RWPE2 (cell line): ENCODE data around the gene FMNL2.

ENCODE experiments used
- ATAC-seq: fragments of 200-7000 bp; cut with Tn5 transposase; 3 replicates; pipeline ENCODE4 v1.9.1; 2021; ENCODE audit warnings: low read depth
- DNase-seq: peaks from one replicate; pipeline ENCODE4 v3.0.0-alpha.2; 2020; ENCODE audit warnings: low spot score
- H3K27ac ChIP-seq: fragments of 450-650 bp; 2 replicates; pipeline ENCODE4 v1.5.1; 2017; ENCODE audit warnings: mild to moderate bottlenecking; ENCODE audit not compliant: poor library complexity, severe bottlenecking
- H3K27me3 ChIP-seq: fragments of 250-450 bp; sonication (Bioruptor Pico); 2 replicates; pipeline ENCODE4 v1.5.1; 2021; ENCODE audit warnings: mild to moderate bottlenecking, moderate library complexity; ENCODE audit not compliant: insufficient read depth, poor library complexity, severe bottlenecking
- H3K36me3 ChIP-seq: fragments of 250-450 bp; sonication (Bioruptor Pico); 2 replicates; pipeline ENCODE4 v1.5.1; 2020; ENCODE audit warnings: low read depth, mild to moderate bottlenecking, moderate library complexity
- H3K4me1 ChIP-seq: fragments of 250-450 bp; sonication (Bioruptor Pico); 2 replicates; pipeline ENCODE4 v1.5.1; 2021; ENCODE audit warnings: mild to moderate bottlenecking, moderate library complexity; ENCODE audit not compliant: insufficient read depth, poor library complexity, severe bottlenecking
- H3K4me3 ChIP-seq: fragments of 250-450 bp; sonication (Bioruptor Pico); 2 replicates; pipeline ENCODE4 v1.5.1; 2021; ENCODE audit warnings: mild to moderate bottlenecking, moderate library complexity; ENCODE audit not compliant: severe bottlenecking
- H3K9me3 ChIP-seq: fragments of 250-450 bp; sonication (Bioruptor Pico); 2 replicates; pipeline ENCODE4 v1.5.1; 2021; ENCODE audit warnings: mild to moderate bottlenecking, moderate library complexity; ENCODE audit not compliant: severe bottlenecking
- TF ChIP-seq, protein P1 (sequence below): fragments of 450-650 bp; IDR thresholded peaks from one replicate; pipeline ENCODE4 v1.5.1; 2017; ENCODE audit warnings: mild to moderate bottlenecking, moderate library complexity; ENCODE audit not compliant: poor library complexity, severe bottlenecking

Gene FMNL2

DNA sequence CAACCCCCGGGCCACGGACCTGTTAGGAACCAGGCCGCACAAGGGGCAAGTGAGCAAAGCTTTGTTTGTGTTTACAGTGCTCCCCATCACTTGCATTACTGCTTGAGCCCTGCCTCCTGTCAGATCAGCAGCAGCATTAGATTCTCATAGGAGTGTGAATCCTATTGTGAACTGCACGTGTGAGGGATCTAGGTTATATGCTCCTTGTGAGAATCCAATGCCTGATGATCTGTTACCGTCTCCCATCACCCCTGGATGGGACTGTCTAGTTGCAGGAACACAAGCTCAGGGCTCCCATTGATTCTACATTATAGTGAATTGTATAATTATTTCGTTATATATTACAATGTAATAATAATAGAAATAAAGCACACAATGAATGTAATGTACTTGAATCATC lies 125.6 kb downstream of the FMNL2 start:
- Histone ChIP-seq H3K27me3 (no peaks in the 10 kb centered on the region), H3K4me3 (no peak overlapping the region), H3K36me3 (no peaks in the 10 kb centered on the region), H3K27ac (no peak overlapping the region), H3K4me1 (peaks cover 19% of the 10 kb centered on the region), H3K9me3 (no peaks in the 10 kb centered on the region)
- no peak for ATAC-seq
- no peak for DNase-seq
- TF ChIP-seq, protein P1, sequence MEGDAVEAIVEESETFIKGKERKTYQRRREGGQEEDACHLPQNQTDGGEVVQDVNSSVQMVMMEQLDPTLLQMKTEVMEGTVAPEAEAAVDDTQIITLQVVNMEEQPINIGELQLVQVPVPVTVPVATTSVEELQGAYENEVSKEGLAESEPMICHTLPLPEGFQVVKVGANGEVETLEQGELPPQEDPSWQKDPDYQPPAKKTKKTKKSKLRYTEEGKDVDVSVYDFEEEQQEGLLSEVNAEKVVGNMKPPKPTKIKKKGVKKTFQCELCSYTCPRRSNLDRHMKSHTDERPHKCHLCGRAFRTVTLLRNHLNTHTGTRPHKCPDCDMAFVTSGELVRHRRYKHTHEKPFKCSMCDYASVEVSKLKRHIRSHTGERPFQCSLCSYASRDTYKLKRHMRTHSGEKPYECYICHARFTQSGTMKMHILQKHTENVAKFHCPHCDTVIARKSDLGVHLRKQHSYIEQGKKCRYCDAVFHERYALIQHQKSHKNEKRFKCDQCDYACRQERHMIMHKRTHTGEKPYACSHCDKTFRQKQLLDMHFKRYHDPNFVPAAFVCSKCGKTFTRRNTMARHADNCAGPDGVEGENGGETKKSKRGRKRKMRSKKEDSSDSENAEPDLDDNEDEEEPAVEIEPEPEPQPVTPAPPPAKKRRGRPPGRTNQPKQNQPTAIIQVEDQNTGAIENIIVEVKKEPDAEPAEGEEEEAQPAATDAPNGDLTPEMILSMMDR: no peak

DNA sequence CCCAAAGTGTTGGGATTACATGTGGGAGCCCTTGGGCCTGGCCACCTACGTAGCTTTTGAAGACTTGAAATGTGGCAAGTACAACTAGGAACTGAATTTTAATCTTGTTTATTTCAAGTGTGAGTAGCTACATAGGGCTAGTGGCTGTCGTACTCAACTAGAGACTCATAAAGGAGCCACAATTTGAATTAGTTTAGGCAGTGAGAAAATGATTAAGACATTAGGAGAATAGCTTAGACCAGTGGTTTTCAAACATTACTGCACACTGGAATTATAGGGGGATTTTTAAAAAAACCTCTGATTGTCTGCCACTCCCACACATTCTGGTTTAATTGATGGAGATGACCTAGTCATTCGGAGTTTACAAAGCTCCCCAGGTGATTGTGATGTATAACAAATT lies 127.1 kb downstream of the FMNL2 start:
- DNase-seq (no peak), ATAC-seq (no peak)
- Histone ChIP-seq H3K4me1 (peaks cover 24% of the 10 kb centered on the region), H3K27me3 (no peaks in the 10 kb centered on the region), H3K27ac (no peak overlapping the region), H3K4me3 (no peak overlapping the region), H3K36me3 (no peaks in the 10 kb centered on the region), H3K9me3 (no peaks in the 10 kb centered on the region)
- TF ChIP-seq, protein P1: no peak

DNA sequence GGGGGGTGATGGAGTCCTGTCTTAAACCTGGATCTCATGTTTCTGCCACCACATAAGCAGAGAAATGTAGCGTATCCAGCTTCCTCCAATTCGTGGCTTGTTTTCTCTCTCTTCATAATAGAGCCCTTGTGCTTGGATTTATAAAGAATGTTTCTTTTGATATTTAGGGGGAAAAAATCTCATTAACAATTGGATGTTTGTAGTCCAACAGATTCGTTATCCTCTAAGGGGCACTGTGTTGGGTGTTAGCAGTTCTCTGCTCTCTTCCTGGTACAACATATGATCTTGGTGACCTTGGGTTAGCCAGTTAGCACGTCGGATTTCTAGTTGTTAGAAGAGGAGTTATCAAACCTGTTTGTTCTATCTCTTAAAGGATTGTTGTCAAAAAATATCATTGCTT lies 127.8 kb downstream of the FMNL2 start:
- ATAC-seq: no peak
- no peak for DNase-seq
- TF ChIP-seq, protein P1: no peak
- H3K9me3 ChIP-seq: no peaks in the 10 kb centered on the region
- H3K4me3 ChIP-seq: no peak overlapping the region
- no peaks in the 10 kb centered on the region for H3K27me3 ChIP-seq
- no peaks in the 10 kb centered on the region for H3K36me3 ChIP-seq
- peaks cover 30% of the 10 kb centered on the region for H3K4me1 ChIP-seq
- H3K27ac ChIP-seq: no peak overlapping the region

DNA sequence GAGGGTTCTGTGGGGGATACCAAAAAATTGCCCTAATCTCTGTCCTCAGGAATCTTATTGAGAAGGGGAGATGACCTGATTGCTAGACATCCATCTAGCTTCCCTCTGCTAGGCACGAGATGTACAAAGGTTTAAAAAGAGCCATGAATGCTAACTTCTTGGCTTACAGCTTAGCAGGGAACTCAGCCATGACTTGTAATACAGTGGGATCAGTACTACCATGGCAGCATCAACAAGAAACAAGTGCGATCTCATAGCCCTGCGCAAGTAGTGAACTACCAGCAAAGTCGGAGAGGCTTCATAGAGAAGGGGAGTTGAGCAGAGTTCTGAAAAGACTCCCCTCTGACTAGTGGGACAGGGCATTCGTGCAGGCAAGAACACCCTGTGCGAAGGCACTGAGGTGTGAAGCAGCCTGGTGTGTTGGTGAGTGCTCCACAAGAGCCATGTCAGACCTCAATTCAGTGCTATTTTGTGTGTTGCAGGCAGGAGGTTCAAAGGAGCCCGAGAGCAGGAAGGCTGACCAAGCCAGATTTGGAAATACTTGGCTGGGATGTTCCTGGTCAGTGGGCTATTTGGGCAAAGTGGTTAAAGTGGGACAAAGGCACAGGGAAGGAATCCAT lies 130.0 kb downstream of the FMNL2 start:
- Histone ChIP-seq H3K27ac (peak overlapping the region; percentile 68), H3K36me3 (no peaks in the 10 kb centered on the region), H3K4me1 (peaks cover 52% of the 10 kb centered on the region), H3K4me3 (no peak overlapping the region), H3K27me3 (no peaks in the 10 kb centered on the region), H3K9me3 (no peaks in the 10 kb centered on the region)
- DNase-seq (no peak), ATAC-seq (no peak)
- TF ChIP-seq, protein P1: no peak

DNA sequence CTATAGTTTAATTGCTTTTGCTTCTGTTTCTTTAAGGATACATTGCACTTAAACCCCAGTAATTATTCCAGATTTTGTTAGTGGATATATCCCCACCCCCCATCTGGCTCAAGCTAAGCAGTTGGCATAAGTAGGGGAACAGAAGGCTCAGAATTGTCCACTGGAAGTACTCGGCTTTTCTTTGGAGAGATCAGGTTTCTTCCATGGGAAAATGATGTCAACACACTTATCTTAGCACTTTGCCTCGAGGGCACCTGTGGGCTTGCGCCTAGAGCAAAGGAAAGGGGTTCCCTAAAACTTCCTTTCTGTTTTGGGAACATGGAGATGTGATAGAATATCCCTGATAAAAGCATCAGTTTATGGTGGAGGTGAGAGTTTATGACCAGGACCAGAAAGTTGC lies 130.6 kb downstream of the FMNL2 start:
- TF ChIP-seq, protein P1: no peak
- Histone ChIP-seq H3K27me3 (no peaks in the 10 kb centered on the region), H3K4me1 (peaks cover 54% of the 10 kb centered on the region), H3K27ac (peak overlapping the region; percentile 68), H3K36me3 (no peaks in the 10 kb centered on the region), H3K4me3 (no peak overlapping the region), H3K9me3 (no peaks in the 10 kb centered on the region)
- DNase-seq (no peak), ATAC-seq (peak; percentile 13; the same call in 1 of the 3 replicates)
